Measurements from ENCODE around the gene ELP5.

Gene ELP5, protein sequence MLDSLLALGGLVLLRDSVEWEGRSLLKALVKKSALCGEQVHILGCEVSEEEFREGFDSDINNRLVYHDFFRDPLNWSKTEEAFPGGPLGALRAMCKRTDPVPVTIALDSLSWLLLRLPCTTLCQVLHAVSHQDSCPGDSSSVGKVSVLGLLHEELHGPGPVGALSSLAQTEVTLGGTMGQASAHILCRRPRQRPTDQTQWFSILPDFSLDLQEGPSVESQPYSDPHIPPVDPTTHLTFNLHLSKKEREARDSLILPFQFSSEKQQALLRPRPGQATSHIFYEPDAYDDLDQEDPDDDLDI

GRCh38 chr17:7252176-7253043 is at the start of gene ELP5:
Gene ELP5, plus strand, starts transcription at chr17:7252215. Its CDS starts 336 bp downstream, at chr17:7252551.
- peak; percentile 93 for DNase-seq (ENCODE audit: low spot score)

DNA sequence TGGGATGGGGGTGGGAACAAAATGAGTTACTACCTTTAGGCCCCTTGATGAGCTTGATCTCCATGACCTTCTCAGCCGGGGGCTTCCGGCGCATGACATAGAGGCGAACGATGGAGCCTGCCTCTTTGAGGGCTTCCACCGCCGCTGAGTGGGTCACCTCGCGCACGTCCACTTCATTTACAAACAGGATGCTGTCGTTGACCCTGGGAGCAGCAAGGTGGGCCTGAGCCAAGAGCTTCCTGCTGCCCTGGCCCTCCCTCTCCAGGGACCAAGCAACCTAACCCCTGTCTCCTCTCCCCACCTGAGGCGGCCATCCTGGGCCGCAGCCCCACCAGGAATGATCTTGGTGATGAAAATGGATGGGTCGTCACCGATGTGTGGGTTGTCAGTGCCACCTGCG is 48.6 kb upstream of the ELP5 start:
- no peak for DNase-seq (ENCODE audit: low spot score)

GRCh38 chr17:7204336-7204735 is 47.7 kb upstream of the ELP5 start:
- no peak for DNase-seq (ENCODE audit: low spot score)

- peak; percentile 89 for DNase-seq (ENCODE audit: low spot score)
These were observed 47.1 kb upstream of the ELP5 start for GRCh38 chr17:7204828-7205461.

DNA sequence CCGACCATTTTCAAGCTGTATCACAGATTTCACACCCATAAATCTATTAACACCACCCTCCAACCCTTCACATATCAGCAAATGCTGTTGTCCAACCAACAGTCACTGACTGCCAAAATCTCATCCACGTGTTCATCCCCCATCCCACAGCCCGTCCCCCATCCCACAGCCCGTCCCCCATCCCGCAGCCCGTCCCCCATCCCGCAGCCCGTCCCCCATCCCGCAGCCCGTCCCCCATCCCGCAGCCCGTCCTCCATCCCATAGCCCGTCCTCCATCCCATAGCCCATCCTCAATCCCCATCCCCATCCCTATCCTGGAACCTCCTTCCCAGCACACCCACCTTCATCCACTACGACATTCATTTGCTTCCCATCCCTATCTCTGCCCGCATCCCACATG is 46.5 kb upstream of the ELP5 start:
- DNase-seq (ENCODE audit: low spot score), result no peak

- peak; percentile 67 for DNase-seq (ENCODE audit: low spot score)
These were observed 44.7 kb upstream of the ELP5 start for GRCh38 chr17:7207120-7208001.

GRCh38 chr17:7208027-7208571 is 43.9 kb upstream of the ELP5 start:
- DNase-seq (ENCODE audit: low spot score), result no peak

DNA sequence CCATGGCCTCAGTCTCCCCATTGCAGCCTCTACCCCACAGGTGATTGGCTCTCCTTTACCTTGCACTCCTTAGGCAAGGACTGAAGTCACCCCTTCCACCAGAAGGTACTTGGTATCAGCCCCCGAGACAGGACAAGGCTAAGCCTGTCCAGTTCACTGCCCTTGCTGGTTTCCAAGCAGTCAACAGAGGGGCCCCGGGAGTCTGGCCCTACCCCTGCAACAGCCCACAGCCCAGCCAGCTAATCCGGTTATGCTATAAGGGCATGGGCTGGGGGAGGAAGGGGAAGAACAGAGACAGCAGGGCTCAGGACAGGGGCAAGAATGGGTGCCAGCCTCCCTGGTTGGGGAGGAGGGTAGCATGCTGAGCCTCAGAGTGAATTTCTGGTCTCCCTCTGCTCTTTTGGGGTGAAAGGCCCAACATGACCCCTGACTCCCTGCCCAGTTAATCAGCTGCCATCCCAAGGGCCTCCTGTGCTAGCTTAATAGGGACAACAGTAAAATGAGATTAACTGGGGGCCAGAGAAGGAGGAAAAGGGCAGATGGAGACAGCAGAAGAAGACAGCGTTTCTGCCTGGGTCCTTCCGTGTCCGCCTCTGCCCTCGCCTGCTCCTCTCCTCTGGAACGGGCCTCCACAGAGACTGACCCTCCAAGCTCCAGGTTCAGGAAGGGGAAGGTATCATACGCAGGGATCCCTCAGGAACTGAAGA is 43.1 kb upstream of the ELP5 start:
- DNase-seq (ENCODE audit: low spot score), result no peak

DNA sequence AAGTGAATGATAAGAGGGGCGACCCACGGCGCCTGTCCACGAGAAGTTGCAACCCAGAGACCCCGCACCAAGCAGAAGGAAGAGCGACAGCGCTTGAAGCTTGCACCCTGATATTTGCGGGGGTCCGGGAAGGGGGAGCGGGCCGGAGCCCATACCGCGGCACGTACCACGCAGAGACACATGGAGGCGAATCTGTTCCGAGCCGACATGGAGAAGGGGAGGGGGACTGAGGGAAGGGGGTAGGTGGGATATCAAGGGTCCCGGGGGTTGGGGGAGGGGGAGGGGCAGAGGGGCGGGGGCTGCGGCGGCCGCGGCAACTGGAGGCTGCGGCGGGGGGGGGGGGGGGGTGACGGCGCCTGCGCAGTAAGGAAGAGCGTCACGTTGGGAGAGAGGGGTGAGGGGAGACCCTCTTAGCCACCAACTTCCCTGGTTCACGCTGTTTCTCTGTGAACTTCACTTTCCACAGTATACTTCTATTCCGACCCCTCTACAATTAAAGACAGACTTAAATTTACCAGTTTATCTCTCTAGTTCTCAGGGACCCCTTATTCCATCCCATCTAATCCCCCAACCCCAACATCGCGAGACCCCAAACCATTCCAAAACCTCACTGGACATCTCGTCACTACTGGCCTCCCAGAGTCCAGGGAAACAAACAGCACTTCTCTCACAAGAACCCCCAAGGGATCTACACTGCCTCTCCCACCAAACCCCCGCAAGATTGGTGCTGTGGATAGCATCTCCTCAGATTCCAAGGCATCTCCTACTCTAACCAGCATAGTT is 40.3 kb upstream of the ELP5 start:
- peak; percentile 65 for DNase-seq (ENCODE audit: low spot score)

GRCh38 chr17:7213895-7214299 is 38.1 kb upstream of the ELP5 start:
- peak; percentile 51 for DNase-seq (ENCODE audit: low spot score)

- DNase-seq (ENCODE audit: low spot score), result peak; percentile 96
These were observed 37.5 kb upstream of the ELP5 start for GRCh38 chr17:7214300-7215135.

- no peak for DNase-seq (ENCODE audit: low spot score)
These were observed 36.8 kb upstream of the ELP5 start for GRCh38 chr17:7215136-7215638.

- no peak for DNase-seq (ENCODE audit: low spot score)
These were observed 36.3 kb upstream of the ELP5 start for GRCh38 chr17:7215652-7216180.

GRCh38 chr17:7216242-7217112 is 35.5 kb upstream of the ELP5 start:
- DNase-seq (ENCODE audit: low spot score), result no peak

GRCh38 chr17:7217113-7217987 is 34.7 kb upstream of the ELP5 start:
- peak; percentile 86 for DNase-seq (ENCODE audit: low spot score)

DNA sequence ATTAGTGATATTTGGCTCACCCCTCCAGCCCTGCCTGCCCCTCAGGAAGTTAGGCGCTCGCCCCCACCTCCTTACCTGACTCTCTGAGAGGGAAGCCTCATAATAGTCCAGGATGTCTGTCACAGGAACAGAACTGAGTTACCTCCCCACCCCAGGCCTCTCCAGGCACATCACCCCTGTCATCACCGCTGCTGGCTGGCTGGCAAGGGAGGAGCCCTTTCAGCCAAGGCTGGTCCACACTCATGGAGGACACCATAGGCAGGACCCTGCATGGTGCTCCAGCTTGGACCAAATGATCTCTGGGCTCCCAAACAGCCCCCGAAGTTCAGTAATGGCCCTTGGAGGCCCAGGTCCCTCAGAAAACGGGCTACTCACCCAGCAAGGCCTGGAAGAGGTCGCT is 33.8 kb upstream of the ELP5 start:
- DNase-seq (ENCODE audit: low spot score), result no peak

DNA sequence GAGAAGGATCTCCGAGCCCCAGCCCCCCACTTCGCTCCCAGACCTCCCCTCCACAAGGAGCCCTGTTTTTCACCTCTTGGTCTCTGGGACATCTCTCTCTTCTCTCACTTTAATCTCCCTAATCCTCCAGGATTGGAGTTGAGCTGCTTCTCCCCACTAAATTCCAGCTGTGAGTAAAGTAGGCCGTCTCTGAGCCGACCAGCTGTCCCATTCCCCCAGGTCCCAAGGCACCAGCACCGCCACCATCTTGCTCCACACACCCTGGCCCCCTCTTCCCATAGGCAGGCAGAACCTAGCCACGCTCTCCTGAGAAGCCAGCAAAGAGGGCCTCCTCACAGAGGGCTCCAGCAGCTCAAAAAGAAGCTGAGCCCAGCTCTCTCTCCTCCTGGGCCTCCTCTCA is 33.3 kb upstream of the ELP5 start:
- no peak for DNase-seq (ENCODE audit: low spot score)

All from GM03348 (cell line).